8988T (cell line): Measurements from ENCODE around the gene PTP4A1.
"Not testable (repeated sequence)": the region's sequence is repeated elsewhere in the genome, so short reads cannot be mapped to it uniquely, and the experiment has no call there.

Experiments
- DNase-seq: peaks from one replicate; pipeline ENCODE4 v3.0.0; 2011

The PTP4A1 gene

GRCh38 chr6:63572044-63572746 lies at the start of gene PTP4A1, which contains the start of gene LOC128125822:
Gene PTP4A1, plus strand, starts transcription at chr6:63572480. Its CDS starts 4,401 bp downstream, at chr6:63576881.
Gene LOC128125822, plus strand, starts transcription at chr6:63572480.
- DNase-seq: peak; percentile 72

GRCh38 chr6:63522911-63523287 lies 49.4 kb upstream of the PTP4A1 start:
- not testable (repeated sequence) for DNase-seq

- DNase-seq: no peak
These were observed 48.6 kb upstream of the PTP4A1 start for GRCh38 chr6:63523630-63524029.

- no peak for DNase-seq
These were observed 46.9 kb upstream of the PTP4A1 start for GRCh38 chr6:63525186-63525878.

GRCh38 chr6:63526931-63527330 lies 45.3 kb upstream of the PTP4A1 start:
- DNase-seq: no peak

- peak; percentile 20 for DNase-seq
These were observed 44.4 kb upstream of the PTP4A1 start for GRCh38 chr6:63527658-63528514.

GRCh38 chr6:63529498-63529897 lies 42.8 kb upstream of the PTP4A1 start:
- DNase-seq: no peak

- no peak for DNase-seq
These were observed 42.1 kb upstream of the PTP4A1 start for GRCh38 chr6:63530182-63530581.

- no peak for DNase-seq
These were observed 41.3 kb upstream of the PTP4A1 start for GRCh38 chr6:63530991-63531390.

GRCh38 chr6:63533026-63533425 lies 39.3 kb upstream of the PTP4A1 start:
- DNase-seq: no peak

GRCh38 chr6:63533952-63534351 lies 38.3 kb upstream of the PTP4A1 start:
- no peak for DNase-seq

GRCh38 chr6:63537201-63537958 lies 34.9 kb upstream of the PTP4A1 start:
- DNase-seq: no peak

GRCh38 chr6:63537959-63538300 lies 34.4 kb upstream of the PTP4A1 start:
- no peak for DNase-seq

GRCh38 chr6:63538550-63538949 lies 33.7 kb upstream of the PTP4A1 start:
- no peak for DNase-seq

GRCh38 chr6:63543001-63543400 lies 29.3 kb upstream of the PTP4A1 start:
- no peak for DNase-seq

GRCh38 chr6:63543982-63544381 lies 28.3 kb upstream of the PTP4A1 start:
- no peak for DNase-seq

- DNase-seq: no peak
These were observed 26.0 kb upstream of the PTP4A1 start for GRCh38 chr6:63546236-63546635.

- no peak for DNase-seq
These were observed 25.6 kb upstream of the PTP4A1 start for GRCh38 chr6:63546697-63547096.

GRCh38 chr6:63549076-63549475 lies 23.2 kb upstream of the PTP4A1 start:
- DNase-seq: no peak

- no peak for DNase-seq
These were observed 19.1 kb upstream of the PTP4A1 start for GRCh38 chr6:63553208-63553607.

GRCh38 chr6:63553900-63554299 lies 18.4 kb upstream of the PTP4A1 start:
- DNase-seq: no peak

GRCh38 chr6:63554782-63555181 lies 17.5 kb upstream of the PTP4A1 start:
- no peak for DNase-seq

GRCh38 chr6:63556369-63556768 lies 15.9 kb upstream of the PTP4A1 start:
- DNase-seq: no peak
